Measurements from ENCODE around the gene RMND1. TPM values are rescaled to one million over a fixed set of nuclear protein-coding genes. Genes with fewer than 3 reads are reported as not detected.
"Not testable (repeated sequence)": the region's sequence is repeated elsewhere in the genome, so short reads cannot be mapped to it uniquely, and the experiment has no call there.

The RMND1 gene
- total RNA-seq, 1 donor from 2014 or later: 18.6 TPM

GRCh38 chr6:151452750-151453427 is 963 bp upstream of the RMND1 start:
- DNase-seq (ENCODE audit: low spot score) (peak; percentile 78), ATAC-seq (peak; percentile 37)

- no peak for DNase-seq (ENCODE audit: low spot score)
- peak; percentile 62 for ATAC-seq
Measured at GRCh38 chr6:151451417-151451949, 443 bp downstream of the RMND1 start.

DNA sequence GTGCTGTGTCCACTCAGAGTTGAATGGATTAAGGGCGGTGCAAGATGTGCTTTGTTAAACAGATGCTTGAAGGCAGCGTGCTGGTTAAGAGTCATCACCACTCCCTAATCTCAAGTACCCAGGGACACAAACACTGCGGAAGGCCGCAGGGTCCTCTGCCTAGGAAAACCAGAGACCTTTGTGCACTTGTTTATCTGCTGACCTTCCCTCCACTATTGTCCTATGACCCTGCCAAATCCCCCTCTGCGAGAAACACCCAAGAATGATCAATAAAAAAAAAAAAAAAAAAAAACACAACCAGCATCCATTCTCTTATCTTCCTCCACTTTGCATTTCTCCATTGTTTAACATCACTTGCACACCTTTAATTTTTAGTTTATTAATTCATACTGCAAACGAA is 998 bp downstream of the RMND1 start:
- DNase-seq (ENCODE audit: low spot score); ATAC-seq: not testable (repeated sequence)

GRCh38 chr6:151448623-151449022 is 3.3 kb downstream of the RMND1 start:
- ATAC-seq (no peak), DNase-seq (ENCODE audit: low spot score) (no peak)

- no peak for DNase-seq (ENCODE audit: low spot score)
- no peak for ATAC-seq
Measured at GRCh38 chr6:151447237-151447636, 4.7 kb downstream of the RMND1 start.

DNA sequence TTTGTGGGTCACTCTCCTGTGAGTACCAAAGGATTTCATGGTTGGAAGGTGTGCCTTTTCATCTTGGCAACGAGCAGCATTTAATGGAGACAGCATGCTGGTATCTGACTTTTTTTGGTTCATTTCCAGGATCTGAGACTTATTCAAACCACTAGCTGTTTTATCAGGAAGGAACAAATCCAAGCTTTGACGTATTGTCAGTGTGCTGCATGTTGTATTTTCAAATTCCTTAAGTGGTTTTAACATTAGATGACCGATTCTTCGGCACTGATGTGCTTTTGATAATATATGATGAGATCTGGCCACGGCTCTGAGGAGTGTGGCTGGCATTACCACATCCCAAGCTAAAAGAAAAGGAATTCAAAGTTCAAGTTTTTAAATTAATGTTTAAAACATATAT is 6.4 kb downstream of the RMND1 start:
- DNase-seq (ENCODE audit: low spot score) (no peak), ATAC-seq (no peak)

DNA sequence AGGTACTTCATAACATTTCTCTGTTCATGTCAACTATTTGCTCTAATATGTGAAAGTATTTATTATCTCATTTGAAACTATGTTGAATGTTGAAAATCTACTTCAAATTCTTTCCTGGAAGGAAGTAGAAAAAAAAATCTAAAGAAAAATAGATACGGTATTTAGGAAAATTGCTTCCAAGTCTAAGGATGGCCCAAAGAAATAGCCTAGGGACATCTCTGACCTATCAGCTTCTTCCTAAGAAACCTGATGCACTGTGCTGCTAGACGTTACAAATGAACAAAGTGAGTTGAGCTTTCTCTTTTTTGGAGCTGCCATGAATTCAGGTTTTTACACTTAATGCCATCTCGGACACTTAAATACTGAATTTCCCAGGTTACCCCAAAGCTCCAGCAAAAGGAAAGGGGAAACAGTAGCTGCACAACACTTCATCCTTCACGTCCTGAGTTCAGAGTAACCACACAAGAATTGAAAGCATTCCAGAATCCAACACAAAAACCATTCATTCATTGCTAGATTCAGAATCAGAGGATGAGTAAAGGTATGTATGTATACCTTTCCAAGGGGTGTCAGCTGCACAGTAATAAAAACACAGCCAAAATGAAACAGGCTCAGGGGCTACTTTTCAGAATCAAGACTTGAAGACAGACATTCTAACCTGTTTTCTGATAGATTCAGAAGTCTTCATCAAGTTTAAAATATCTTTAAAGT is 7.9 kb downstream of the RMND1 start:
- ATAC-seq: no peak
- DNase-seq (ENCODE audit: low spot score): no peak

GRCh38 chr6:151443454-151443853 is 8.5 kb downstream of the RMND1 start:
- ATAC-seq (no peak), DNase-seq (ENCODE audit: low spot score) (no peak)

- ATAC-seq (peak; percentile 37), DNase-seq (ENCODE audit: low spot score) (no peak)
Measured at GRCh38 chr6:151442371-151442770, 9.6 kb downstream of the RMND1 start.

DNA sequence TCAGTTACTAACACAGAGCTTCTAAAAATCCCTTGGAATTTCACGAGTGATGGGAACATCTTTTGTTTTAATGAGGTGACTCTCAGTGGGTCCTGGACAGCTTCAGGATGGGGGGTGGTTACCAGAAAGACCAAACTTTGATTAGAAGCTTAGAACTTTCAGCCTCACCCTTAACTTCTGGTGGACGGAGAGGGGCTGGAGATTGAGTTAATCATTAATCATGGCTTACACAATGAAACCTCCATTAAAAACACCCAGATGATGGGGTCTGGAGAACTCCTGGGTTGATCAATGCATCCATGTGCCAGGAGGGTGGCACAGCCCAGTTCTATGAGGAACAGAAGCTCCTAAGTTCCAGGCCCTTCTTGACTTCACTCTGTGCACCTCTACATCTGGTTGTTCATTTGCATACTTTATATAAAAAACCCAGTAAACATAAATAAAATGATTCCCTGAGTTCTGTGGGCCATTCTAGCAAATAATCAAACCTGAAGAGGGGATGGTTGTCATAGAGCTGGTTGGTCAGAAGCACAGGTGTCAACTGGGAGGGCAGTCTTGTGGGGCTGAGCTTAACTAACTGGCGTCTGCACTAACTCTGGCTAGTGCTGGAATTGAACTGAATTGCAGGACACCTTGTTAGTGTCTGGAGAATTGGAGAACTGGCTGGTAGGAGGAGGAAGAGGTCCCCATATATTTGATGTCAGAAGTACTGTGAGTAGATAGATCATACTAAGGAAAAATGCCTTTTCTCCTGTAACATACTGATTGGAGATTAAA is 10.3 kb downstream of the RMND1 start:
- no peak for DNase-seq (ENCODE audit: low spot score)
- ATAC-seq: peak; percentile 62

GRCh38 chr6:151440930-151441329 is 11.0 kb downstream of the RMND1 start:
- peak; percentile 47 for ATAC-seq
- no peak for DNase-seq (ENCODE audit: low spot score)

- ATAC-seq: no peak
- DNase-seq (ENCODE audit: low spot score): no peak
Measured at GRCh38 chr6:151440498-151440897, 11.4 kb downstream of the RMND1 start.

- ATAC-seq (peak; percentile 20), DNase-seq (ENCODE audit: low spot score) (no peak)
Measured at GRCh38 chr6:151437401-151437800, 14.5 kb downstream of the RMND1 start.

GRCh38 chr6:151436802-151437201 is 15.1 kb downstream of the RMND1 start:
- ATAC-seq (peak; percentile 37), DNase-seq (ENCODE audit: low spot score) (no peak)

DNA sequence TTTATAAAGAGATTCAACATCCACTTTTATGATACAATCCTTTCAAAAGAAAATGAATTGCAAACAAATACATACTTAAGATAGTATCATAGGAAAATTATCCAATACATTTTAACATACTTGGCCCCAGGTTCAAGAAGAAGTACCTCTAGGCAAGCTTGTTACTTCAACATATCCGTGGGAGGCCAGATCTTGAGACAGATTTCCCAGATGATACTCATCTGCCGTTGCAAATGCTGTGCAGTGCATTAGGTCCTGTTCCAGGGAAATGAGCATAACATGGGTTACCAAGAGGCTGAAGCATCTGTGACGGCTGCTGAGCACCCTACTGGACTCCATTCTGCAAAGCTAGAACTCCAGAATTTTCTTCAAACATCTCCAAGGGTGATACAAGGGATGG is 15.6 kb downstream of the RMND1 start:
- ATAC-seq (no peak), DNase-seq (ENCODE audit: low spot score) (no peak)

DNA sequence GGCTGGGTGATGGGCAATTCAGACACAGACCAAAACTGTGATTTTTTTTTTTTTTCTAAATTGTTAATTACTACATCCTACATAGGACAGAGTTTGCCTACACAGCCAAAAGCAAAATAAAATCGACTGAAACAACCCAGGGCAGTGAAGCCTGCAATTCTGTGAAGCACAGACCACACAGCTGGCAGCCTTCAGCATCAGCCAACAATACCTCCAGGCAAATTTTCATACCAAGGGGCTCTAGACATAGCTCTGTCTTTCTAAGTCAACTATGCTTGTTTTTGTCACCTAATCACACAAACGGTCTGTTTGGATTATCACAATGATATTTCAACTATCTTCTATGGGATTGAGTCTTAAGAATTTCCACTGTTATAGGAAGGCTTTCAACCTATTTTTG is 17.6 kb downstream of the RMND1 start:
- DNase-seq (ENCODE audit: low spot score): no peak
- ATAC-seq: no peak

DNA sequence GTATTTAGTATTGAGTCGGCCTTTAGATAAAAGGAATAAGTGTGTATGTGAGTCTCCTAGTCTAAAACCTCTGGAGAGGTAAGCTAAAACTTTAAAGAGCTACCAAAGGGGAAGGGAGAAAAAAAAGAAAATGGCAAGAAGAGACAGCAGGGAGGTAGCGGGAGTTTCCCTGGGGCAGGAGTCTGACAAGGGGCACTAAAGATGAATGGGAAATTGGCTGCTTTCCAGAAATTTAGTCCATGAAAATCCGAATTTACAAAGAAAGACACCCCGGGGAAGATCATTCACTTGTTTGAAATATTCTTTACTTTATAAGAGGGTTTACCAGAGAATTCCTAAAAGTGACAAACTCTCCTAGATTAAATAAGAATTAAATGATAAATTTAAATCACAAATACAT is 19.3 kb downstream of the RMND1 start:
- DNase-seq (ENCODE audit: low spot score) (no peak), ATAC-seq (no peak)

- no peak for DNase-seq (ENCODE audit: low spot score)
- ATAC-seq: no peak
Measured at GRCh38 chr6:151431337-151431736, 20.6 kb downstream of the RMND1 start.

GRCh38 chr6:151430886-151431285 is 21.0 kb downstream of the RMND1 start:
- peak; percentile 19 for ATAC-seq
- no peak for DNase-seq (ENCODE audit: low spot score)

GRCh38 chr6:151428093-151428735 is 23.7 kb downstream of the RMND1 start:
- ATAC-seq: no peak
- DNase-seq (ENCODE audit: low spot score): no peak

DNA sequence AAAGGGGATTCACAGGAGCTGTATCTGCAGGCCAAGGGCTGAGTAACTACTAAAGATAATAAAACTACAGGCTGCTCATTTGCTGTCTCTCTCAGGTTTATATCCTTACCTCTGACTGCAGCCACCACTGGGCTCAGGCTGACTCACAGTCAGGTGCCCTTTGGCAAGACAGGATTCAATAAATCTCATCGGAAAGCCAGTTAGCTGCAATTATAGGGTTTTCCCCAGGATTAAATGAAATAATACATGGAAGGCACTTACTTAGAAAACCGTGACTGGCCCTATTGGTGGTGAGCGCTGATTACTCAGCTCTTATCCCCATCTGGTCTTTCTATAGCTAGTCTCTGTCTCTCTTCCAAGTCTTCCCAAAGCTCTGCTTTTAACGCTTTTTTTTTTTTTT is 26.4 kb downstream of the RMND1 start:
- no peak for ATAC-seq
- DNase-seq (ENCODE audit: low spot score): no peak
